ENCODE data around the gene PALM2AKAP2. TPM values are rescaled to one million over a fixed set of nuclear protein-coding genes. Genes with fewer than 3 reads are reported as not detected.

The PALM2AKAP2 gene
- total RNA-seq, 1 experiment from 2014 or later, result 2.1 TPM

GRCh38 chr9:109797509-109797908 lies 17.5 kb downstream of the PALM2AKAP2 start:
- no TSS peak for BruUV-seq (replicated peaks)
- Histone ChIP-seq H3K27ac (no peak overlapping the region), H3K36me3 (ENCODE audit: low read depth) (no peaks in the 10 kb centered on the region), H2AFZ (no peak overlapping the region), H3K9me3 (ENCODE audit: insufficient read depth, low read depth) (no peaks in the 10 kb centered on the region), H3K27me3 (ENCODE audit: insufficient read depth, low read depth) (no peaks in the 10 kb centered on the region), H3K9me2 (ENCODE audit: insufficient read depth) (no peaks in the 10 kb centered on the region), H3F3A (ENCODE audit: insufficient read depth, low read depth) (peaks cover 19% of the 10 kb centered on the region), H3K79me2 (ENCODE audit: low read depth) (peaks cover 7% of the 10 kb centered on the region; the same call in 1 of the 2 replicates), H4K20me1 (ENCODE audit: insufficient read depth) (no peaks in the 10 kb centered on the region), H3K4me2 (no peak overlapping the region), H3K4me1 (replicated peaks; ENCODE audit: insufficient read depth) (peaks cover 31% of the 10 kb centered on the region), H3K4me3 (no peak overlapping the region)
- TF ChIP-seq EZH2 (IDR thresholded peaks at IDR 0.05; ENCODE audit: low read depth) (no peak), CTCF (conservative IDR thresholded peaks at IDR 0.05) (no peak)
- DNase-seq, result no peak
- ChIA-PET POLR2A (ENCODE audit: unreplicated experiment) (no interaction called here), CTCF (no interaction called here)
- intact Hi-C loops (cut with micrococcal nuclease; ENCODE audit: unreplicated experiment), result no loop called here

GRCh38 chr9:109799141-109799540 lies 19.1 kb downstream of the PALM2AKAP2 start:
- Histone ChIP-seq H3K36me3 (ENCODE audit: low read depth) (no peaks in the 10 kb centered on the region), H4K20me1 (ENCODE audit: insufficient read depth) (no peaks in the 10 kb centered on the region), H3K4me1 (replicated peaks; ENCODE audit: insufficient read depth) (peaks cover 15% of the 10 kb centered on the region), H3K9me3 (ENCODE audit: insufficient read depth, low read depth) (no peaks in the 10 kb centered on the region), H2AFZ (no peak overlapping the region), H3K27me3 (ENCODE audit: insufficient read depth, low read depth) (no peaks in the 10 kb centered on the region), H3K4me3 (no peak overlapping the region), H3K9me2 (ENCODE audit: insufficient read depth) (no peaks in the 10 kb centered on the region), H3K79me2 (ENCODE audit: low read depth) (peaks cover 7% of the 10 kb centered on the region; the same call in 1 of the 2 replicates), H3F3A (ENCODE audit: insufficient read depth, low read depth) (0 out of 2 replicates have a peak, but pooled peaks cover 5% of the 10 kb centered on the region), H3K4me2 (no peak overlapping the region), H3K27ac (no peak overlapping the region)
- no peak for DNase-seq
- POLR2A ChIA-PET (ENCODE audit: unreplicated experiment), result interaction anchor here (0.6 kb wide), 1 partner anchor 38 kb away, joined by 4 read pairs; no protein-coding TSS in a partner anchor
- intact Hi-C loops (cut with micrococcal nuclease; ENCODE audit: unreplicated experiment), result no loop called here
- BruUV-seq (replicated peaks), result no TSS peak
- no peak for TF ChIP-seq CTCF (conservative IDR thresholded peaks at IDR 0.05)
- TF ChIP-seq EZH2 (IDR thresholded peaks at IDR 0.05; ENCODE audit: low read depth), result no peak
- CTCF ChIA-PET, result no interaction called here

GRCh38 chr9:109799792-109800191 lies 19.8 kb downstream of the PALM2AKAP2 start:
- intact Hi-C loops (cut with micrococcal nuclease; ENCODE audit: unreplicated experiment), result no loop called here
- Histone ChIP-seq H3K79me2 (ENCODE audit: low read depth) (peaks cover under 1% of the 10 kb centered on the region; the same call in 1 of the 2 replicates), H3K36me3 (ENCODE audit: low read depth) (no peaks in the 10 kb centered on the region), H3K27me3 (ENCODE audit: insufficient read depth, low read depth) (no peaks in the 10 kb centered on the region), H2AFZ (no peak overlapping the region), H3F3A (ENCODE audit: insufficient read depth, low read depth) (0 out of 2 replicates have a peak, but pooled peaks cover under 1% of the 10 kb centered on the region), H3K9me3 (ENCODE audit: insufficient read depth, low read depth) (no peaks in the 10 kb centered on the region), H3K4me2 (no peak overlapping the region), H3K4me3 (no peak overlapping the region), H3K9me2 (ENCODE audit: insufficient read depth) (no peaks in the 10 kb centered on the region), H3K27ac (no peak overlapping the region), H3K4me1 (replicated peaks; ENCODE audit: insufficient read depth) (peaks cover 8% of the 10 kb centered on the region), H4K20me1 (ENCODE audit: insufficient read depth) (no peaks in the 10 kb centered on the region)
- ChIA-PET POLR2A (ENCODE audit: unreplicated experiment) (interaction anchor here (0.6 kb wide), 3 partner anchors 11 to 335 kb away, joined by 3 to 11 read pairs (median 9); no protein-coding TSS in a partner anchor), CTCF (no interaction called here)
- no peak for TF ChIP-seq EZH2 (IDR thresholded peaks at IDR 0.05; ENCODE audit: low read depth)
- no peak for TF ChIP-seq CTCF (conservative IDR thresholded peaks at IDR 0.05)
- DNase-seq, result no peak
- BruUV-seq (replicated peaks), result no TSS peak
